ENCODE measurements around the gene RFFL. TPM values are rescaled to one million over a fixed set of nuclear protein-coding genes. Genes with fewer than 3 reads are reported as not detected.

The RFFL gene
- polyA plus RNA-seq, 2 of the 4 experiments (the other 2 are of a cell fraction): 22.7 to 35.5 TPM

DNA sequence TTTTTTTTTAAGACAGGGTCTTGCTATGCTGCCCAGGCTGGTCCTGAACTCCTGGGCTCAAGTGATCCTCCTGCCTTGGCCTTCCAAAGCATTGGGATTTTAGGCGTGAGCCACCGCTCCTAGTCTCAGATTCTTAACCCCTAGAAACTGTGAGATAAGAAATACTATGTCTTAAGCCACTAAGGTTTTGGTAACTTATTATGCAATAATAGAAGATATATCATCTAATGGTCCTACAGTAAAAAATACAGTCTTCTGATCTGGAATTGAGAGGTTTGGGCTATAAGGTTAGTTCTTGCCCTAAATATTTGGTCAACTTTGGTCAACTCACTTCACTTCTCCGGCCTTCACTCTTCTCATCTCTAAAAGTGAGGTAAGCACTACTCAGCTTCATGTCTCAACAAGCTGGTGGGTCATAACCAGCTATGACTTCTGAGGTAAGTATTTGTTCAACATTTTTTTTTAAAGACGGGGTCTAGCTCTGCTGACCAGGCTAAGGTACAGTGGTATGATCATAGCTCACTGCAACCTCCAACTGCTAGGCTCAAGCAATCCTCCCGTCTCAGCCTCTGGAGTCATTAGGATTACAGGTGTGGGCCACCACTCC lies 41.4 kb upstream of the RFFL start (continued):
- TF ChIP-seq HOXA7 (CRISPR knock-in tag; IDR thresholded peaks at IDR 0.05): no peak
- no peak for TF ChIP-seq JUNB (IDR thresholded peaks at IDR 0.05)
- TF ChIP-seq ATOH8 (CRISPR knock-in tag; IDR thresholded peaks at IDR 0.05; ENCODE audit: low read depth): no peak
- no peak for TF ChIP-seq HOXB13 (CRISPR knock-in tag; IDR thresholded peaks at IDR 0.05; ENCODE audit: low read depth)
- TF ChIP-seq SREBF2 (IDR thresholded peaks at IDR 0.05): no peak
- TF ChIP-seq POLR2A (IDR thresholded peaks at IDR 0.05; ENCODE audit: low read length): no peak
- TF ChIP-seq, protein P1, sequence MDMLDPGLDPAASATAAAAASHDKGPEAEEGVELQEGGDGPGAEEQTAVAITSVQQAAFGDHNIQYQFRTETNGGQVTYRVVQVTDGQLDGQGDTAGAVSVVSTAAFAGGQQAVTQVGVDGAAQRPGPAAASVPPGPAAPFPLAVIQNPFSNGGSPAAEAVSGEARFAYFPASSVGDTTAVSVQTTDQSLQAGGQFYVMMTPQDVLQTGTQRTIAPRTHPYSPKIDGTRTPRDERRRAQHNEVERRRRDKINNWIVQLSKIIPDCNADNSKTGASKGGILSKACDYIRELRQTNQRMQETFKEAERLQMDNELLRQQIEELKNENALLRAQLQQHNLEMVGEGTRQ (IDR thresholded peaks at IDR 0.05): no peak
- no peak for TF ChIP-seq MAX (IDR thresholded peaks at IDR 0.05)
- TF ChIP-seq CHD4 (IDR thresholded peaks at IDR 0.05; ENCODE audit: borderline replicate concordance): no peak
- TF ChIP-seq, protein P2, sequence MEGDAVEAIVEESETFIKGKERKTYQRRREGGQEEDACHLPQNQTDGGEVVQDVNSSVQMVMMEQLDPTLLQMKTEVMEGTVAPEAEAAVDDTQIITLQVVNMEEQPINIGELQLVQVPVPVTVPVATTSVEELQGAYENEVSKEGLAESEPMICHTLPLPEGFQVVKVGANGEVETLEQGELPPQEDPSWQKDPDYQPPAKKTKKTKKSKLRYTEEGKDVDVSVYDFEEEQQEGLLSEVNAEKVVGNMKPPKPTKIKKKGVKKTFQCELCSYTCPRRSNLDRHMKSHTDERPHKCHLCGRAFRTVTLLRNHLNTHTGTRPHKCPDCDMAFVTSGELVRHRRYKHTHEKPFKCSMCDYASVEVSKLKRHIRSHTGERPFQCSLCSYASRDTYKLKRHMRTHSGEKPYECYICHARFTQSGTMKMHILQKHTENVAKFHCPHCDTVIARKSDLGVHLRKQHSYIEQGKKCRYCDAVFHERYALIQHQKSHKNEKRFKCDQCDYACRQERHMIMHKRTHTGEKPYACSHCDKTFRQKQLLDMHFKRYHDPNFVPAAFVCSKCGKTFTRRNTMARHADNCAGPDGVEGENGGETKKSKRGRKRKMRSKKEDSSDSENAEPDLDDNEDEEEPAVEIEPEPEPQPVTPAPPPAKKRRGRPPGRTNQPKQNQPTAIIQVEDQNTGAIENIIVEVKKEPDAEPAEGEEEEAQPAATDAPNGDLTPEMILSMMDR (IDR thresholded peaks at IDR 0.05): no peak
- no peak for TF ChIP-seq JUN (IDR thresholded peaks at IDR 0.05)
- no peak for TF ChIP-seq TP53 (CRISPR knock-in tag; IDR thresholded peaks at IDR 0.05)

- Histone ChIP-seq H3K4me2 (no peak overlapping the region), H3K9me3 (no peaks in the 10 kb centered on the region), H3K27ac (no peak overlapping the region), H3K4me1 (no peaks in the 10 kb centered on the region), H3K4me3 (no peak overlapping the region)
- 92% methylated on average over 5 of the region's 5 CpGs for WGBS (ENCODE audit: missing lambda C conversion rate)
- ATAC-seq (no peak), FAIRE-seq (no peak), DNase-seq (ENCODE audit: low read depth in 1 of 2, low spot score in 1 of 2) (no peak)
- ChIA-PET CTCF (interaction anchor here (0.6 to 6.7 kb wide), 12 partner anchors 8 to 120 kb away, joined by 3 to 43 read pairs (median 4); partner anchors contain the start of gene RAD51D), POLR2A (no interaction called here)
- TF ChIP-seq POLR2A (IDR thresholded peaks at IDR 0.05; ENCODE audit: low read length) (no peak), ZFP36 (IDR thresholded peaks at IDR 0.05; ENCODE audit: borderline replicate concordance, partially characterized antibody) (no peak), POLR2AphosphoS2 (conservative IDR thresholded peaks at IDR 0.05; ENCODE audit: low read length) (no peak), HOXB5 (CRISPR knock-in tag; IDR thresholded peaks at IDR 0.05) (no peak), KDM1A (IDR thresholded peaks at IDR 0.05; ENCODE audit: low read depth) (no peak), TP53 (CRISPR knock-in tag; IDR thresholded peaks at IDR 0.05) (no peak), SMC3 (IDR thresholded peaks at IDR 0.05) (no peak), PHF8 (IDR thresholded peaks at IDR 0.05; ENCODE audit: borderline replicate concordance, low read depth) (no peak), ZNF302 (CRISPR knock-in tag; IDR thresholded peaks at IDR 0.05) (no peak), JUNB (IDR thresholded peaks at IDR 0.05) (no peak), REST (IDR thresholded peaks at IDR 0.05) (no peak), RAD21 (conservative IDR thresholded peaks at IDR 0.05 in 1 of 2, IDR thresholded peaks at IDR 0.05 in 1 of 2) (no peak), MAFK (IDR thresholded peaks at IDR 0.05; ENCODE audit: partially characterized antibody) (no peak), SREBF2 (IDR thresholded peaks at IDR 0.05) (no peak), ZC3H11A (IDR thresholded peaks at IDR 0.05) (no peak)
- TF ChIP-seq, protein P2 (IDR thresholded peaks at IDR 0.05): no peak
- TF ChIP-seq, protein P3, sequence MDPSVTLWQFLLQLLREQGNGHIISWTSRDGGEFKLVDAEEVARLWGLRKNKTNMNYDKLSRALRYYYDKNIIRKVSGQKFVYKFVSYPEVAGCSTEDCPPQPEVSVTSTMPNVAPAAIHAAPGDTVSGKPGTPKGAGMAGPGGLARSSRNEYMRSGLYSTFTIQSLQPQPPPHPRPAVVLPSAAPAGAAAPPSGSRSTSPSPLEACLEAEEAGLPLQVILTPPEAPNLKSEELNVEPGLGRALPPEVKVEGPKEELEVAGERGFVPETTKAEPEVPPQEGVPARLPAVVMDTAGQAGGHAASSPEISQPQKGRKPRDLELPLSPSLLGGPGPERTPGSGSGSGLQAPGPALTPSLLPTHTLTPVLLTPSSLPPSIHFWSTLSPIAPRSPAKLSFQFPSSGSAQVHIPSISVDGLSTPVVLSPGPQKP (IDR thresholded peaks at IDR 0.05; ENCODE audit: low read depth, low read length): no peak
- TF ChIP-seq, protein P1 (IDR thresholded peaks at IDR 0.05): no peak
Observed at GRCh38 chr17:35103271-35103670, 39.8 kb upstream of the RFFL start.
